GM19397 (cell line): ENCODE results near the gene KIRREL3.

Experiments
- ATAC-seq: cut with Tn5 transposase; IDR thresholded peaks from one replicate; pipeline ENCODE4 v1.9.1; 2021; ENCODE audit warnings: mild to moderate bottlenecking, moderate library complexity; ENCODE audit not compliant: unreplicated experiment

KIRREL3 gene

DNA sequence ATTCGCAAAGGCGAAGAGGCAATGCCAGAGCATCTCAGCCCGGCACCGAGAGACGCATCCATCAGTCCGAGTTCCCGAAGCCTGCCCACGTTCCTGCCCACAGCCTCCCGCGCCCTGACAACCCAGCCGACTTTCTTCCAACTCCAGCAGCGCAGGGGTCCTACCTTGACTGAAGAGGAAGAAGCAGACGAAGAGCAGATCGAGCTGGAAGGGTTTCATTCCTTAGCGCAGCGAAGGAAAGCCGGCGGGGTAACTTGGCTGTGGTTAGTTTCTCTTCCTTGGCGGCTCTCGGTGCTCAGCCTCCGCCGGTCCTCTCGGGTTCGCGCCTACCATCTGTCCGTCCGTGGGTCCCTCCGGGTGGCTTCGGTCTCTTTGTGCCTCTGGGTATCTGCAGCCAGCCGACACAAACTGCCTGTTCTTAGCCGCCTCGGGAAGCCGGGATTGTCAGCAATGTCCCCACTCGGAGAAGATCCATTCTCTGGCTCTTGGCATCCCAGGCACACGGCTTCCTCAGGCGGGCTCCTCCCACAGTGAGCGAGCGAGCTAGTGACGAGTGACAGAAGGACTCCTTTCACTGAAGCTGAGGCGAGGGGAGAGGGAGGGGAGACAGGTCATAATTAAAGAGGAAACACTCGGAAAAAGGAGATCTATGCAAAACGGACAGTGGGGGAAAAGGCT is at the start of gene KIRREL3:
Gene KIRREL3, minus strand, starts transcription at position 480 of the 678 bp plus-strand sequence.
- ATAC-seq: no peak

DNA sequence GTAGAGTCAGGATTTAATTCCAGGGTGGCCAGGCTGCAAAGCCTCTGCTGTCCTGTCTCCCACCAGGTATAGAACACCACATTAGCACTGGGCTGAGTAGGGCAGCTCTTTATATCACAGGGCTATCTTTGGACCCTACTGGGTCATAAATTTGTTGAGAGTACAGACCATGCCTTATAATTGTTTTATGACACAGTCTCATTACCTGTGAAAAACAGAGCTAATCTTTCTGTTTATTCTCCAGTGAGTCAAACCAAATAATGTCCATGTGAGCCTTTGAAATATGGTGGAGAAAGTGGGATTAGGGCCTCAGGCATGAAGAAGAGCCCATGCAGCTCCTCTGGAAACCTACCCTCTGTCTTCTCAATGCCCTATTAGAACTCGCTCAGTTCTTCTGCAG is 49.6 kb upstream of the KIRREL3 start:
- ATAC-seq: no peak

DNA sequence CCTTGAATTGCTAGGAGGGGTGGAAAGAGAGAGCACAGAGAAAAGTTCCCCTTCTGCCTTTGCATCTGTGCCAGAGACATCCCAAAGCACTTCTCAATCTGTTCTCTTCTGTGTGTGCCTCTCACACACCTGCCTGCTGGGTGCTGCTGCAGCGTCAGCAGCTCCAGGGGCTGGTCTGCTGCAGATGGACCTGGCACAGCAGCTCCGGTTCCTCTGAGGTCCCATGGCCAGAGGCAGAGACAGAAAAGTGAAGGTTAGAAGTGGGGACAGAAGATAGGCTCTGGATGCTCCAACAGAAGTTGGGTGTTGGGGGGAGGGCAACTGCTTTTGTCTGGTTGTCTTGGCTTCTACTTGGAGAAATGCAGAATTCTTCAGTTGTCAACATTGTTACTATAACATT is 48.9 kb upstream of the KIRREL3 start:
- ATAC-seq: no peak

DNA sequence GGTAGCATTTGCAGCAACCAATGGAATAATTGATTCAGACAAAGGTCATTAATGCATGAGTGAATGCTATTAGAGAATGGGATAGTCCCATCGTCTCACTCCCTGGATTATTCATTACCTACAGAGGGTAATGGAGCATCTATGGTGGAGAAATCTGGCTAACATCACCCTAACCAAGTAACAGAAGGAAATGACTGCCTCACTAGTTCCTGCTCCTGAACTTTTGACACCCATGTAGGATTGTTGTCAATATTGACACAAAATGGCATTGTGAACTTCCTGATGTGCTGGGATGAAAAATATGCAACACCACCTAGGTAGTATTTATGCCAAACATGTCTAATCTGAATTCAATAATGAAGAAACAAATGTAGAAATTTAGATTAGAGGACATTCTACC is 44.0 kb upstream of the KIRREL3 start:
- ATAC-seq: no peak

- ATAC-seq: no peak
Observed at GRCh38 chr11:127042445-127042844, 41.9 kb upstream of the KIRREL3 start.

- no peak for ATAC-seq
Observed at GRCh38 chr11:127039591-127039990, 39.0 kb upstream of the KIRREL3 start.

- no peak for ATAC-seq
Observed at GRCh38 chr11:127037596-127037995, 37.0 kb upstream of the KIRREL3 start.

DNA sequence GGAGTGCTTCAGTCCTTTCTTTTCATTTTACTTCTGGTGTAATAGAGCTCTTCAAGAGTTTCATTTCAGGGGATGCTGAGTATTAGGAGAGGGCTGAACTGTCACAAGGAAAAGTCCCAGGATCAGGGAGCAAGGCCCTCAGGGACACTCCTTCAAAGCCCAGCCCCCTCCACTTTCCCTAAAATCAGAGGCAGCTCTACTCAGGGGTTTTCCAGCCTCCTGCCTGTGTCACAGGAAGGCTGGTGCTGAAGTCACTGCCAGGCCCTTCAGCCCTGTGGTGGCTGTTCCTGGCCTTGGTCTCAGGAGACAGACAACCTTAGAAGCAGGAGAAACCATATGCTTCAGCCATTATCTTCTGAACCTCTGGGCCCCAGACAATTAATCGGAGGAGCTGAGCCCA is 36.4 kb upstream of the KIRREL3 start:
- no peak for ATAC-seq

DNA sequence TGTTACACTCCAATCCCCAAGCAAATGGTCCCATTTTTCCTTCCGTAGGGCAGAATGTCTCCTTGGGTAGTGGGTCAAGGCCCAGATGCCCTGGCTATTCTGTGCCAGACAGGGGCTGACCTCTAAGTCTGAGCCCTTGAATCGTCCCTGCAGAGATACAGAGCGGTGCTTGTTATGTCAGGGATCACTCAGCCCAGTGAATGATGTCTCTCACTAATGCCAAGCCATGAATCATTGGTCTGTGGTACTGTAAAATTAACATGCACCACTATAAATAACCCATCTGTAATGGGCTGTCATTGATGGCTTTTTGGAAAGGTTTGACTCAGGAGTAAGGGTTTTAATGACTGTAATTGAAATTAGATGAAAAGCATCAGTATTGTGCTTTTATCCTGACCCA is 35.3 kb upstream of the KIRREL3 start:
- ATAC-seq: no peak

GRCh38 chr11:127034973-127035372 is 34.4 kb upstream of the KIRREL3 start:
- no peak for ATAC-seq

GRCh38 chr11:127028648-127029047 is 28.1 kb upstream of the KIRREL3 start:
- no peak for ATAC-seq

DNA sequence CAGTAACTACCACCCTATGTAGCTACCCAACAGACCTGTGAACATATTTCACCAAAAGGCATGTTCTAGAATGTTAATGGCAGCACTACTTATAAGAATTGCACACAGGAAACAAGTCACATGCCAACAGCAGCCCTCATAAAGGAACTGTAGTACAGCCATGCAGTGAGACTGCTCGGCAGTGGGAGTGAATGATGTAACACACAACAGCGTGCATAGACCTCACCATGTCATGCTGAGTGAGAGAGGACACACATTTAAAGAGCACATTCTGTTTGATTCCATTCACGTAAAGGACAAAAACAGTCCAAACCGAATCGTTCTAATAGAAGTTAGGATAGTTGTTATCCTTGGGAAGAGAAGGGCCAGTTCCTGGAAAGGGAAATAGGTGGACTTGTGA is 27.2 kb upstream of the KIRREL3 start:
- ATAC-seq: no peak

DNA sequence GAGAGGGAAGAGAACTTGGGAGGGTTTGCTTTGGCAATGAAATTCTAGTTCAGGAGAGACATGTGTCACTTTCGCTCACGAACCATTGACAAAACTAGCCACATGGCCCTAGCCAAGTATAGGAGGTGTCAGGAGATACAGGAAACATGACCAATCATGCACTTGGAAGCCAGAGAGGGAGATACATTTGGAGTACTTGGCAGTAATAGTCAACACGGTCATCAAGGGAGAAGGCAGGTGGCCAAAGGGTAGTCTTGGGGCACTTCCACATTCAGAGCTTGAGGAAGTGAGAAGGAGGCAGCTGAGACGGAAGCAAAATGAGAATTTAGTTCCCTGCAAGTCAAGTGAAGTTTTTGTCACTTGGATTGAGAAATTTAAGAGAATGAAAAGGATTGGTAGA is 26.4 kb upstream of the KIRREL3 start:
- ATAC-seq: no peak

DNA sequence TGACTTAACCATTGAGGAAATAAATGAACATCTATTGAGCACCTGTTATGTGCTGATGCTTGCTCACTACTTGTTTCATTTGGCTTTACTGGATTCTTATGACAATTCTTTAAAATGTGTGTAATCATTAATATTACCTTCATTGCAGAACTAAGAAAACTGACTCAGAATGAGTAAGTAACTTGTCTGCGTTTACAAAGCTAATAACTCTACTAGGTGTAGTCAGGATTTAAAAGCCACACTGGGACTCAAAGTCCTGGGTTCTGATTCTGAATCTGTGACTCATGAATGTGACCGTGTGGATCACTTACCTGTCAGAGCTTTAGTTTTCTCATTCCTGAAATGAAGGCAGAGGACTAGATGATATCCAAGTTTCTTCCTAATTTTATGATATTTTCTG is 23.4 kb upstream of the KIRREL3 start:
- no peak for ATAC-seq

GRCh38 chr11:127018683-127019279 is 18.2 kb upstream of the KIRREL3 start:
- ATAC-seq: no peak

- no peak for ATAC-seq
Observed at GRCh38 chr11:127017482-127017881, 16.9 kb upstream of the KIRREL3 start.

- ATAC-seq: no peak
Observed at GRCh38 chr11:127013550-127013949, 13.0 kb upstream of the KIRREL3 start.

GRCh38 chr11:127006311-127006710 is 5.7 kb upstream of the KIRREL3 start:
- no peak for ATAC-seq

GRCh38 chr11:127003260-127003981 is 2.9 kb upstream of the KIRREL3 start:
- ATAC-seq: no peak

- ATAC-seq: no peak
Observed at GRCh38 chr11:127002669-127003259, 2.2 kb upstream of the KIRREL3 start.

DNA sequence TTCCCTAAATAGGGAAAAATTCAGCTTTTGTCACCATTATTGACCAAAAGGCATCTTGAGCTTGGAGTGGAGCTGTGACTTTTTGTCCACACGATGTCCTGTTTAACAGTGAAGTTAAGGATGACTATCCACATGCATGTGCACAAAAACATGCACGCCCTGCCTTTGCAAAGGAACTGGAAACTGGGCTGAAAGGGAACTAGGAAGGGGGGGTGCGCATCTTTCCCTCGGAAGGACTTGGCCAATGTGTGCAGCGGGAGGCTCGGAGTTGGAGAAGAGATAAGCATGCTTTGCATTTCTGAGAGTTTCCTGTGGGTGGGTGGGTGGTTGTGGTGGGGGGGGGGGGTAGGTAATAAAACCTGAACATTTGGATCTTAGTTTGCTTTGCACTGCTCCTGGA is 411 bp upstream of the KIRREL3 start:
- ATAC-seq: no peak

- no peak for ATAC-seq
Observed at GRCh38 chr11:126999366-126999765, 1.2 kb downstream of the KIRREL3 start.
